HUES64 (cell line): ENCODE data around the gene ADM2.
A peak's percentile ranks its signal among the peaks of the same experiment; 100 is the strongest.

Source experiments
- H3K27ac ChIP-seq: 2 replicates; pipeline ENCODE4 v1.7.0; 2013; ENCODE audit warnings: low read depth, low read length, inconsistent platforms
- H3K27me3 ChIP-seq: 2 replicates; pipeline ENCODE4 v1.6.1; 2013; ENCODE audit warnings: mild to moderate bottlenecking, low read length; ENCODE audit not compliant: insufficient read depth
- H3K36me3 ChIP-seq: 2 replicates; pipeline ENCODE4 v1.6.1; 2013; ENCODE audit warnings: mild to moderate bottlenecking, low read length; ENCODE audit not compliant: insufficient read depth
- H3K4me1 ChIP-seq: 2 replicates; pipeline ENCODE4 v1.6.1; 2013; ENCODE audit warnings: mild to moderate bottlenecking, low read length, moderate library complexity; ENCODE audit not compliant: insufficient read depth
- H3K4me3 ChIP-seq: 2 replicates; pipeline ENCODE4 v1.5.1; 2013; ENCODE audit warnings: mild to moderate bottlenecking, low read length, moderate library complexity
- H3K9ac ChIP-seq: 2 replicates; pipeline ENCODE4 v1.6.1; 2013; ENCODE audit warnings: mild to moderate bottlenecking, low read depth, low read length
- H3K9me3 ChIP-seq: 2 replicates; pipeline ENCODE4 v1.6.1; 2013; ENCODE audit warnings: low read depth, low read length; ENCODE audit not compliant: insufficient read depth
- WGBS: fragments of 150-250, 120-280 bp; methylation state at CpG from one replicate; pipeline ENCODE4 v1.1.7; 2013; ENCODE audit warnings: missing lambda C conversion rate; 5-methylcytosine and 5-hydroxymethylcytosine counted together

ADM2 gene

GRCh38 chr22:50439314-50439870, 42.0 kb upstream of the ADM2 start:
- no peak overlapping the region for H3K4me3 ChIP-seq
- peaks cover 56% of the 10 kb centered on the region for H3K36me3 ChIP-seq
- H3K27ac ChIP-seq, result no peak overlapping the region
- H3K9me3 ChIP-seq, result no peaks in the 10 kb centered on the region
- no peak overlapping the region for H3K9ac ChIP-seq
- H3K27me3 ChIP-seq, result no peaks in the 10 kb centered on the region
- H3K4me1 ChIP-seq, result no peaks in the 10 kb centered on the region
- WGBS, result 94% methylated on average over 17 of the region's 17 CpGs

GRCh38 chr22:50439871-50440331, 41.4 kb upstream of the ADM2 start:
- Histone ChIP-seq H3K36me3 (peaks cover 58% of the 10 kb centered on the region), H3K9ac (no peak overlapping the region), H3K27me3 (no peaks in the 10 kb centered on the region), H3K4me3 (no peak overlapping the region), H3K4me1 (0 out of 2 replicates have a peak, but pooled peaks cover under 1% of the 10 kb centered on the region), H3K9me3 (no peaks in the 10 kb centered on the region), H3K27ac (no peak overlapping the region)
- WGBS, result 90% methylated on average over 10 of the region's 10 CpGs

GRCh38 chr22:50440544-50441249, 40.6 kb upstream of the ADM2 start:
- Histone ChIP-seq H3K36me3 (peaks cover 59% of the 10 kb centered on the region), H3K9ac (no peak overlapping the region), H3K4me1 (peaks cover 6% of the 10 kb centered on the region; the same call in 1 of the 2 replicates), H3K4me3 (no peak overlapping the region), H3K27me3 (no peaks in the 10 kb centered on the region), H3K27ac (no peak overlapping the region), H3K9me3 (no peaks in the 10 kb centered on the region)
- 95% methylated on average over 26 of the region's 26 CpGs for WGBS

GRCh38 chr22:50441428-50441993, 39.8 kb upstream of the ADM2 start:
- Histone ChIP-seq H3K4me3 (no peak overlapping the region), H3K4me1 (peaks cover 6% of the 10 kb centered on the region; the same call in 1 of the 2 replicates), H3K36me3 (peaks cover 54% of the 10 kb centered on the region), H3K9me3 (no peaks in the 10 kb centered on the region), H3K27ac (no peak overlapping the region), H3K27me3 (no peaks in the 10 kb centered on the region), H3K9ac (no peak overlapping the region)
- 92% methylated on average over 17 of the region's 17 CpGs for WGBS

- Histone ChIP-seq H3K9ac (no peak overlapping the region), H3K27me3 (no peaks in the 10 kb centered on the region), H3K36me3 (peaks cover 51% of the 10 kb centered on the region), H3K27ac (no peak overlapping the region), H3K4me3 (no peak overlapping the region), H3K9me3 (no peaks in the 10 kb centered on the region), H3K4me1 (peaks cover 6% of the 10 kb centered on the region; the same call in 1 of the 2 replicates)
- 89% methylated on average over 15 of the region's 15 CpGs for WGBS
Measured at GRCh38 chr22:50443197-50443596, 38.1 kb upstream of the ADM2 start.

- no peaks in the 10 kb centered on the region for H3K27me3 ChIP-seq
- no peak overlapping the region for H3K4me3 ChIP-seq
- H3K4me1 ChIP-seq, result peaks cover 6% of the 10 kb centered on the region; the same call in 1 of the 2 replicates
- WGBS, result 91% methylated on average over 27 of the region's 28 CpGs
- H3K27ac ChIP-seq, result peak overlapping the region; percentile 18; the same call in 1 of the 2 replicates
- peaks cover 52% of the 10 kb centered on the region for H3K36me3 ChIP-seq
- H3K9ac ChIP-seq, result no peak overlapping the region
- no peaks in the 10 kb centered on the region for H3K9me3 ChIP-seq
Measured at GRCh38 chr22:50443801-50444625, 37.3 kb upstream of the ADM2 start.

- WGBS, result 99% methylated on average over 5 of the region's 5 CpGs
- no peaks in the 10 kb centered on the region for H3K9me3 ChIP-seq
- H3K36me3 ChIP-seq, result peaks cover 48% of the 10 kb centered on the region
- H3K9ac ChIP-seq, result no peak overlapping the region
- peaks cover 6% of the 10 kb centered on the region; the same call in 1 of the 2 replicates for H3K4me1 ChIP-seq
- no peak overlapping the region for H3K27ac ChIP-seq
- H3K4me3 ChIP-seq, result no peak overlapping the region
- H3K27me3 ChIP-seq, result no peaks in the 10 kb centered on the region
Measured at GRCh38 chr22:50444663-50445062, 36.7 kb upstream of the ADM2 start.

- H3K9ac ChIP-seq, result no peak overlapping the region; the same call in 1 of the 2 replicates
Measured at GRCh38 chr22:50445071-50445879, 36.1 kb upstream of the ADM2 start.

GRCh38 chr22:50445880-50446707, 35.2 kb upstream of the ADM2 start:
- H3K27me3 ChIP-seq, result no peaks in the 10 kb centered on the region
- H3K4me3 ChIP-seq, result no peak overlapping the region
- peaks cover 48% of the 10 kb centered on the region for H3K36me3 ChIP-seq
- no peaks in the 10 kb centered on the region for H3K9me3 ChIP-seq
- peaks cover 6% of the 10 kb centered on the region; the same call in 1 of the 2 replicates for H3K4me1 ChIP-seq
- 91% methylated on average over 15 of the region's 17 CpGs for WGBS
- H3K27ac ChIP-seq, result no peak overlapping the region
- H3K9ac ChIP-seq, result no peak overlapping the region

More at GRCh38 chr22:50445071-50445879, 36.1 kb upstream of the ADM2 start:
- Histone ChIP-seq H3K9me3 (no peaks in the 10 kb centered on the region), H3K4me3 (no peak overlapping the region), H3K36me3 (peaks cover 46% of the 10 kb centered on the region), H3K27me3 (no peaks in the 10 kb centered on the region), H3K27ac (peak overlapping the region; percentile 25; the same call in 1 of the 2 replicates), H3K4me1 (peaks cover 6% of the 10 kb centered on the region; the same call in 1 of the 2 replicates)
- 87% methylated on average over 29 of the region's 30 CpGs for WGBS
